Dermis microvascular lymphatic vessel endothelial cell (primary cell): ENCODE data around the gene ACTR3. TPM values are rescaled to one million over a fixed set of nuclear protein-coding genes. Genes with fewer than 3 reads are reported as not detected.
"Not testable (repeated sequence)": the region's sequence is repeated elsewhere in the genome, so short reads cannot be mapped to it uniquely, and the experiment has no call there.

ENCODE experiments used
- DNase-seq, 2 donors: peaks; one replicate each; pipeline versions ENCODE4 v3.0.0 to v3.0.0-alpha.2; 2010; ENCODE audit warnings: low read depth in 2 of 2
- total RNA-seq: library from RNA; depleted of rRNA; stranded (reverse); fragments of >200 nt; gene quantifications from 2 replicates; pipeline ENCODE4 v1.2.1, GENCODE V29; 2014

Gene ACTR3
- total RNA-seq, 1 donor from 2014 or later: 110 TPM

DNA sequence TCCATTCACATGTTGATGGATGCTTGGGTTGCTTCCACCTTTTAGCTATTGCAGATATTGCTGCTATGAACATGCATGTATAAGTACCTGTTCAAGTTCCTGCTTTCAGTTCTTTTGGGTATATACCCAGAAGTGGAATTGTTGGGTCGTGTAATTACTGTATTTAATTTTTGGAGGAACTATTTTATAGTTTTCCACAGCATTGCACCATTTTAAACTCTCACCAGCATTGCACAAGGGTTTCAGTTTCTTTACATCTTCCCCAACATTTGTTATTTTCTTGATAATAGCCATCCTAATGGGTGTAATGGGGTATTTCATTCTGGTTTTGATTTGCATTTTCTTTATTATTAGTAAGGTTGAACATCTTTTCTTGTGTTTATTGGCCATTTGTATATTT is 16.0 kb downstream of the ACTR3 start:
- no peak for DNase-seq

DNA sequence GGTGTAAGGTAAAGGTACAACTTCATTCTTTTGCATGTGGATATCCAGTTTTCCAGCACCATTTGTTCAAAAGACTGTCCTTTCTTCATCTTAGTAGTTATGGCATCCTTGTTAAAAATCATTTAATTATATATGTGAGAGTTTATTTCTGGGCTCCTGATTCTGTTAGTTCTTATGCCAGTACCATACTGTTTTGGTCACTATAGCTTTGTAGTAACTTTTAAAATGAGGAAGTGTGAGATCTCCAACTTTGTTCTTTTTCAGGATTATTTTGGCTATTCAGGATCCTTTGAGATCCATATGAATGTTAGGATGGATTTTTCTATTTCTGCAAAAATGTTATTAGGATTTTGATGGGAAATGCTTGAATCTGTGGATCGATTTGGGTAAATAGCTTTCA is 16.8 kb downstream of the ACTR3 start:
- no peak for DNase-seq

DNA sequence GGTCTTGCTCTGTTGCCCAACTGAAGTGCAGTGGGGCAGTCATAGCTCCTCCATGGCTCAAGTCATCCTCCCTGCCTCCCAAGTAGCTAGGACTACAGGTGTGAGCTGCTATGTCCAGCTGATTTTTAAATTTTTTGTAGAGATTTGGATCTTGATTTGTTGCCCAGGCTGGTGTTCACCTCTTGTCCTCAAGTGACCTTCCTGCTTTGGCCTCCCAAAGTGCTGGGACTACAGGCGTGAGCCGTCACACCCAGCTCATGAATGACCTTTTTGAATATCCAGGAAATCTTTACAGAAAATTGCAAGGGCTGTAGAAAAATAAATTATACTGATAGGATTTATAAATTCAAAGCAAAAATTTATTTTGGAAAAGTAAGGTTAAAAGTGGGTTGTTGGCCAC is 17.4 kb downstream of the ACTR3 start:
- no peak for DNase-seq

- DNase-seq: peak in 1 of 2 donors; percentile 11
Measured at GRCh38 chr2:113910110-113910717, 20.3 kb downstream of the ACTR3 start.

DNA sequence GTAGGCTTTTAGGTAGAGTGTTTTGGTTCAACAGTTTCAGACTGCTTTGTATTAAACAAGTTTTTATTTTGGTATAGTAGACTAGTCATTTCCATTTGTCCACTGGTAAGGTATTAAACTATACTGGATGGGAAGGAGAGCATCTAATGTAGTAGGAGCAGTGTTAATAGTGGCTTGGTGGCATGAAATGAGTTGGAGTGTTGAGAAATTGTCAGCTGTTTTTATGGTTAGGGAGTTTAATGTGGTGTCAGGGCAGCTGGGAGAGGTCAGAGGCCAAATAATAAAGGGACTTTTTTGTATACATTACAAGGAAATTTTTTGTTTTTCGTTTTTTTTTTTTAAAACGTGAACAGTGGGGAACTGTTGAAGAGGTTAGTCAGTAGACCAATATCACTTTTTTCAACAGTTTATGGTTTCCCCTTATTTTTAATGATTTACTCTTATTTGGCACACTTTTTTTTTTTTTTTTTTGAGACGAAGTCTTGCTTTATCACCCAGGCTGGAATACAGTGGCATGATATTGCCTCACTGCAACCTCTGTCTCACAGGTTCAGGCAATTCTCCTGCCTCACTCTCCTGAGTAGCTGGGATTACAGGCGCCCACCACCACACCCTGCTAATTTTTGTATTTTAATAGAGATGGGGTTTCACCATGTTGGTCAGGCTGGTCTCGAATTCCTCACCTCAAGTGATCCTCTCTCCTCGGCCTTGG is 21.2 kb downstream of the ACTR3 start:
- DNase-seq: no peak

DNA sequence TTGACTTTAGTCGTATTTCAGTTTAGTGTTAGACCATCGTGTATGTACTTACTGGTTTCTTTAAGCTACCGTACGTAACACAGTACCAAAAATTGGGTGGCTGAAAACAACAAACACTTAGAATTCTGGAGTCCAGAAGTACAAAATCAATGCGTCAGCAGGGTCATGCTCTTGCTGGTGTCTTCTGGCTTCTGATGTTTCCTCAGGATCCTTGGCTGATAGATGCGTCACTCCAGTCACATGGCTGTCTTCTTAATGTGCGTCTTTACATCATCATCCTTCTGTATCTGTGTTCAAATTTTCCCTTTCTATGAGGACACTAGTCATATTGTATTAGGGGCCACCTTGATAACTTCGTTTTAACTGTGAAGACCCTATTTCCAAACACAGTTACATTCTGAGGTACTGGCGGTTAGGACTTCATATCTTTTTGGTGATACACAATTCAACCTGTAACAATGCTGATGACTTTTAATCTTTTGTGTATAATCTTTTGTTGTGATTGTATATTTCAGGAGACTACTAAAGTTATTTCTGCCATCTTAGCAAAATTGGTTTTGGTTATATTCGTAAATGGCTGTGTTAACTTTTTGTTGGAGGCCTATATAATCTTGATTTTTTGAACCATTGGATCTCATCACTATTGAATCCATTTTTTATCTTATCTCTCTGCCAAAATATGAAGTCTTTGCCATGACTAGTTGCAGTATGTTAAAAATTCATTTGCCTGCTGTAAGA is 25.4 kb downstream of the ACTR3 start:
- DNase-seq: no peak

DNA sequence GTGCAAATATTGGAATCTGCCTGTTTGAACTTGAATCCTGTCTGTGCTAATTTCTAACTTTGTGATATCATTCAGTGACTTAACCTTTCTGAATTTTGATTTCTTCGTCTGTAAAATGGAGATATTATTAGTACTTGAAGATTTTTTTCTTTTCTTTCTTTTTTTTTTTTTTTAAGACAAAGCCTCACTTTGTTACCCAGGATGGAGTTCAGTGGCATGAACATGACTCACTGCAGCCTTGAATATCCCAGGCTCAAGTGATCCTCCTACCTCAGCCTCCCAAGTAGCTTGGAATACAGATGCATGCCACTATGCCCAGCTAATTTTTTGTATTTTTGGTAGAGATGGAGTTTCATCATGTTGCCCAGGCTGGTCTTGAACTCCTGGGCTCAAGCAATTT is 28.3 kb downstream of the ACTR3 start:
- DNase-seq: no peak

- DNase-seq: no peak
Measured at GRCh38 chr2:113920996-113921395, 31.1 kb downstream of the ACTR3 start.

DNA sequence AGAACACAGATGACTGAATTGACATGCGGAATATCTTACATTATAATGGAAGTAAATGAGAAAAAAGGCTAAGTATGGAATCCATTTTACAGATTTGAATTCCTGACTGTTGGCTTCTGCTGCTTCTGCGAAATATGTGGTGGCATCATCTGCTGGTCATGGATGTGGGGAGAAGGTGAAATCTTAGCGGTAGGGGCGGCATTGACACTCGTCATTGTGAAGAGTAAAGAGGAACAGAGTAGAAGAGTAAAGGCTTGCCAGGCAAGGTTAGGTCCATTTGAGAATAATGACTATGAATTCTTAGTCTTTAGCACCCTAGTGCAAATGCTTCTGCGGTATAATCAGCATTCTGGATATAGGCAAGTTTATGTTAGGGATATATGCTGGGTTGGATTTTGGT is 32.4 kb downstream of the ACTR3 start:
- no peak for DNase-seq

DNA sequence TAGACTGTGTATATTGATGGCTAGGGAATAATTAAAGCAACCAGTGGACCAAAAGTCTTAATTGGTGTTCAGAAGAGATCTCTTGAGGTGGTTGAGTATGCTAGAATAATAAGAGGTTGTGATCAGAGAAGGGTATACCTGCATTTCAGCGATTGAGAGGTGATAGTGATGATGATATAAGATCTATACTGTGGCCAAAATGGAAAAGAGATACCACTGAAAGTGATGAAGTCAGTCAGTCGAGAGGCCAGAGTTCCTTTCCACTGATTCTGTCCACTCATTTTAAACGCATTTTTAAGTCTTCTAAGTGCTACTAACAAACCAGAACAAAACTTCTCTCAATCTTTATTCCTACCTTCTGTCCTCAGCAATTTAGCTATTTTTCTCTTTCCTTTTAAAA is 32.9 kb downstream of the ACTR3 start:
- DNase-seq: no peak

- DNase-seq: no peak
Measured at GRCh38 chr2:113925884-113926283, 36.0 kb downstream of the ACTR3 start.

DNA sequence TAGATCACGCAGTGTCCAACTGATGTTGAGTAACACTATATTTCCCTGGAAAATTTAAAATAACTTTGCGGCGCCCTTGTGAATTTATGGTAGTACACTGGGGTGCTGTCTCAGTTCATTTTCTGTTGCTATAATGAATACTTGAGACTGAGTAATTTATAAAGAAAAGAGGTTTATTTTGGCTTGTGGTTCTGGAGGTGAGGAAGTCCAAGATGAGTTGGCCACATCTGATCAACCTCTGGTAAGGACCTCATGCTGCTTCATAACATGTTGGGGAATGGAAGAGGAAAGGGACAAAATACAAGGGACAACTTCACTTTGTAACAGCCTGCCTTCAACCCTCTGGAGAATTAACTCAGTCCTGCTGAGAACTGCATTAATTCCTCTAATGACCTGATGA is 36.4 kb downstream of the ACTR3 start:
- DNase-seq: no peak

DNA sequence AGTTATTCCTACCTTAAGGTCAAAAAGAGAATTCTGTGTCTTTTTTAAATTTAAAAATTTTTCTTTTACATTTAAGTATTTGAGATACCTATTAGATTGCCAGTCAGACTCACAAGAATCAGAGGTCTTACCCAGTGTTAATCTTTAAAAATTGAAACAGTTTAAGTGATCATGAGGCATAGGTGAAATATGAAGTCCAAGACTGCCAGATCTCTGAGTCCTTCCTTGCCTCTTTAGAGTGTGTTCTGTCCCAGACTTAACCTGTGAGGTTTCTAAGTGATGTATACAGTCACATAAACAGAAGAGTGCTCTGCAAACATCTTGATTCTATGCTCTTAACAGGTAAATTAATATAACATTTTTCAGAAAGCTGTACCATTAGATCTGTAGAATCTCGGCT is 40.6 kb downstream of the ACTR3 start:
- DNase-seq: no peak

- no peak for DNase-seq
Measured at GRCh38 chr2:113937501-113937900, 47.6 kb downstream of the ACTR3 start.

DNA sequence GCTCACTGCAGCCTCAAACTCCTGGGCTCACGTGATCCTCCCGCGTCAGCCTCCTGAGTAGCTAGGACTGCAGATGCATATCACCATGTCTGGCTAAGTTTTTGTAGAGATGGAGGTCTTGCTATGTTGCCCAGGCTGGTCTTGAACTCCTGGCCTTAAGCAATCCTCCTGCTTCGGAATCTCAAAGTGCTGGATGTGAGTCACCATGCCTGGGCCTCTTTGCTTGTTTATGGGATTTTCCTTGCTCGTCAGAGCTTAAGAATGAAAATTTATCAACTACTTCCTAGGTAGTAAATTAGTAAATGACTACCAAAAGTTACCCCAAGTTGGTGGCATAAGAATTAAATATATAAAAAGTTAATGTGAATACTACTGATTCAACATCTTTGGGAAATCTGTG is 51.0 kb downstream of the ACTR3 start:
- DNase-seq: no peak

DNA sequence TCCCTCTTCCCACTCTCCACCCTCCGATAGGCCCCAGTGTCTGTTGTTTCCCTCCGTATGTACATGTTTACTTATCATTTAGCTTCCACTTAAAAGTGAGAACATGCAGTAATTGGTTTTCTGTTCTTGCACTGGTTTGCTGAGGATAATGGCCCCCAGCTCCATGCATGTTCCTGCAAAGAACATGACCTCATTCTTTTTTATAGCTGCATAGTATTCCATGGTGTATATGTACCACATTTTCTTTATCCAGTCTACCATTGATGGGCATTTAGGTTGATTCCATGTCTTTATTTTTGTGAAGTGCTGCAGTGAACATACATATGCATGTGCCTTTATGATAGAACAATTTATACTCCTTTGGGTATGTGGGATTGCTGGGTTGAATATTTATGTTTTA is 55.9 kb downstream of the ACTR3 start:
- not testable (repeated sequence) for DNase-seq

- not testable (repeated sequence) for DNase-seq
Measured at GRCh38 chr2:113950906-113951305, 61.0 kb downstream of the ACTR3 start.

- no peak for DNase-seq
Measured at GRCh38 chr2:113961000-113961399, 71.1 kb downstream of the ACTR3 start.

GRCh38 chr2:113962692-113963480 is 73.0 kb downstream of the ACTR3 start:
- DNase-seq: no peak

GRCh38 chr2:113963965-113964364 is 74.1 kb downstream of the ACTR3 start:
- DNase-seq: no peak

GRCh38 chr2:113964436-113964835 is 74.5 kb downstream of the ACTR3 start:
- no peak for DNase-seq

GRCh38 chr2:113965228-113965627 is 75.3 kb downstream of the ACTR3 start:
- no peak for DNase-seq
